ENCODE results near the gene DDX18. TPM values are rescaled to one million over a fixed set of nuclear protein-coding genes. Genes with fewer than 3 reads are reported as not detected.

The DDX18 gene
- total and polyA plus RNA-seq, 4 donors, result 16.3 to 34.4 (median 23.3) TPM

GRCh38 chr2:117856415-117857210 is 42.1 kb downstream of the DDX18 start:
- Histone ChIP-seq H3K4me1 (ENCODE audit: control insufficient read depth in 4 of 4, insufficient read depth in 4 of 4, low read length in 3 of 4) (no peaks in the 10 kb centered on the region), H3K27me3 (ENCODE audit: control insufficient read depth in 4 of 4, insufficient read depth in 4 of 4, low read length in 3 of 4) (peaks cover 0 to 9% (median 3%) of the 10 kb centered on the region in 4 donors), H3K4me3 (ENCODE audit: low read depth in 1 of 3, low read length in 3 of 3) (no peak overlapping the region), H3K9ac (ENCODE audit: low read depth in 1 of 2, low read length in 2 of 2) (no peak overlapping the region), H3K36me3 (ENCODE audit: control insufficient read depth in 4 of 4, insufficient read depth in 3 of 4, low read depth in 1 of 4, low read length in 3 of 4) (no peaks in the 10 kb centered on the region), H3K9me3 (ENCODE audit: control insufficient read depth in 4 of 4, low read length in 3 of 4) (peaks cover 0 to 3% (median 0%) of the 10 kb centered on the region in 4 donors), H3K27ac (ENCODE audit: low read depth in 1 of 2, low read length in 2 of 2) (no peak overlapping the region)
- TF ChIP-seq YY1 (IDR thresholded peaks at IDR 0.05), result no peak
- no peak for TF ChIP-seq SP1 (IDR thresholded peaks at IDR 0.05)
- no peak for TF ChIP-seq RAD21 (IDR thresholded peaks at IDR 0.05)
- TF ChIP-seq HNF4A (conservative IDR thresholded peaks at IDR 0.05), result no peak
- TF ChIP-seq MAX (IDR thresholded peaks at IDR 0.05), result no peak
- no peak for TF ChIP-seq FOXA1 (IDR thresholded peaks at IDR 0.05)
- TF ChIP-seq NR2F2 (IDR thresholded peaks at IDR 0.05), result no peak
- no peak for TF ChIP-seq TAF1 (conservative IDR thresholded peaks at IDR 0.05)
- no peak for TF ChIP-seq GABPA (IDR thresholded peaks at IDR 0.05 in 1 of 2, conservative IDR thresholded peaks at IDR 0.05 in 1 of 2)
- TF ChIP-seq FOXA2 (IDR thresholded peaks at IDR 0.05), result no peak
- TF ChIP-seq EGR1 (IDR thresholded peaks at IDR 0.05; ENCODE audit: low read depth in 2 of 2), result no peak
- no peak for TF ChIP-seq ZBTB33 (IDR thresholded peaks at IDR 0.05)
- no peak for TF ChIP-seq HNF4G (IDR thresholded peaks at IDR 0.05)
- TF ChIP-seq RXRA (IDR thresholded peaks at IDR 0.05), result no peak
- TF ChIP-seq JUND (IDR thresholded peaks at IDR 0.05), result no peak
- DNase-seq (ENCODE audit: low spot score), result no peak
- 58% methylated on average over 4 of the region's 4 CpGs for WGBS

GRCh38 chr2:117858336-117858735 is 43.8 kb downstream of the DDX18 start:
- no peaks in the 10 kb centered on the region for H3K36me3 ChIP-seq (ENCODE audit: control insufficient read depth in 4 of 4, insufficient read depth in 3 of 4, low read depth in 1 of 4, low read length in 3 of 4)
- TF ChIP-seq FOXA1 (IDR thresholded peaks at IDR 0.05), result no peak
- TF ChIP-seq JUND (IDR thresholded peaks at IDR 0.05), result no peak
- TF ChIP-seq SP1 (IDR thresholded peaks at IDR 0.05), result no peak
- no peak for TF ChIP-seq YY1 (IDR thresholded peaks at IDR 0.05)
- no peak for TF ChIP-seq RAD21 (IDR thresholded peaks at IDR 0.05)
- TF ChIP-seq EGR1 (IDR thresholded peaks at IDR 0.05; ENCODE audit: low read depth in 2 of 2), result no peak
- no peak for TF ChIP-seq HNF4G (IDR thresholded peaks at IDR 0.05)
- TF ChIP-seq REST (IDR thresholded peaks at IDR 0.05), result no peak
- H3K9me3 ChIP-seq (ENCODE audit: control insufficient read depth in 4 of 4, low read length in 3 of 4), result peaks cover 0 to 3% (median 0%) of the 10 kb centered on the region in 4 donors
- H3K27me3 ChIP-seq (ENCODE audit: control insufficient read depth in 4 of 4, insufficient read depth in 4 of 4, low read length in 3 of 4), result peaks cover 0 to 7% (median 3%) of the 10 kb centered on the region in 4 donors
- no peak overlapping the region for H3K9ac ChIP-seq (ENCODE audit: low read depth in 1 of 2, low read length in 2 of 2)
- H3K4me3 ChIP-seq (ENCODE audit: low read depth in 1 of 3, low read length in 3 of 3), result no peak overlapping the region
- no peak for DNase-seq (ENCODE audit: low spot score)
- 64% methylated on average over 17 of the region's 17 CpGs for WGBS
- H3K4me1 ChIP-seq (ENCODE audit: control insufficient read depth in 4 of 4, insufficient read depth in 4 of 4, low read length in 3 of 4), result no peaks in the 10 kb centered on the region
- H3K27ac ChIP-seq (ENCODE audit: low read depth in 1 of 2, low read length in 2 of 2), result no peak overlapping the region
